HCT116 (cell line): ENCODE measurements around the gene SULT1C3. TPM values are rescaled to one million over a fixed set of nuclear protein-coding genes. Genes with fewer than 3 reads are reported as not detected.

Experiments used
- ATAC-seq: fragments of 200-7000 bp; cut with Tn5 transposase; 2 replicates; pipeline ENCODE4 v1.9.1; 2020; ENCODE audit warnings: mild to moderate bottlenecking, moderate library complexity
- BruUV-seq: library from RNA; stranded (reverse); fragments of 400-500 nt; replicated peaks from 2 replicates; lab custom pipeline; 2021; lab: Mats Ljungman, UMichigan
- CTCF ChIA-PET: fragments of 300-600 bp; sonication (Branson Sonifier 250); formaldehyde crosslinking; loops from one replicate; lab custom pipeline; 2021; ENCODE audit warnings: antibody characterized with exemption; lab: Charles Lee
- POLR2A ChIA-PET: fragments of 300-600, 350-600 bp; sonication (Branson Sonifier 250); formaldehyde crosslinking; loops from one replicate; lab custom pipeline; 2021; ENCODE audit warnings: antibody characterized with exemption; lab: Charles Lee
- RAD21 ChIA-PET, 2 experiments: fragments of 300-600 bp; sonication (Branson Sonifier 250); formaldehyde crosslinking; loops; one replicate each; lab custom pipeline; 2023; ENCODE audit warnings: low total read pairs in 2 of 2; ENCODE audit not compliant: uncharacterized antibody in 2 of 2, unreplicated experiment in 2 of 2, low non-redundant PET in 1 of 2; lab: Charles Lee
- DNase-seq: peaks from one replicate; pipeline ENCODE4 v3.0.0-alpha.2; 2010; ENCODE audit warnings: low read depth, low spot score
- H2AFZ ChIP-seq: fragments of 200-600 bp; shearing (Covaris generic), sonication (generic); 2 replicates; pipeline ENCODE4 v1.6.1; 2017; ENCODE audit warnings: low read depth, mixed run types, mixed read lengths, antibody characterized with exemption, low read length; ENCODE audit not compliant: poor library complexity, severe bottlenecking
- H3K27ac ChIP-seq: 2 replicates; pipeline ENCODE4 v1.5.1; 2012; ENCODE audit warnings: low read depth, low read length
- H3K27me3 ChIP-seq: fragments of 200-600 bp; sonication (generic); 2 replicates; pipeline ENCODE4 v1.6.1; 2016; ENCODE audit warnings: mixed run types, low read length, mixed read lengths; ENCODE audit not compliant: insufficient read depth
- H3K36me3 ChIP-seq, 2 experiments: fragments of 200-500 bp in 1 of 2; fragments of 200-600 bp in 1 of 2; sonication (Bioruptor generic) in 1 of 2; sonication (generic) in 1 of 2; 2 replicates each; pipeline versions ENCODE4 v1.5.1 to v1.6.1; 2014 to 2016; ENCODE audit warnings: low read length in 2 of 2, inconsistent platforms in 1 of 2, mixed read lengths in 1 of 2, mixed run types in 1 of 2; ENCODE audit not compliant: insufficient read depth in 2 of 2, control insufficient read depth in 1 of 2
- H3K4me1 ChIP-seq, 2 experiments: fragments of 200-600 bp in 1 of 2; sonication (generic) in 1 of 2; 2 replicates each; pipeline versions ENCODE4 v1.5.1 to v1.6.1; 2012 to 2017; ENCODE audit warnings: low read length in 2 of 2, inconsistent platforms in 1 of 2, mild to moderate bottlenecking in 1 of 2, mixed read lengths in 1 of 2, mixed run types in 1 of 2, moderate library complexity in 1 of 2; ENCODE audit not compliant: insufficient read depth in 2 of 2, control insufficient read depth in 1 of 2
- H3K4me2 ChIP-seq: fragments of 200-600 bp; sonication (generic); 2 replicates; pipeline ENCODE4 v1.6.1; 2017; ENCODE audit warnings: mixed run types, low read length, mixed read lengths
- H3K4me3 ChIP-seq, 2 experiments: fragments of 200-600 bp in 1 of 2; sonication (generic) in 1 of 2; replicated peaks in 1 of 2; 2 replicates each; pipeline ENCODE4 v1.5.1; 2011 to 2016; ENCODE audit warnings: low read length in 2 of 2, control low read depth in 1 of 2, low read depth in 1 of 2, mild to moderate bottlenecking in 1 of 2, mixed read lengths in 1 of 2, mixed run types in 1 of 2
- H3K79me2 ChIP-seq: fragments of 200-600 bp; sonication (generic); 2 replicates; pipeline ENCODE4 v1.6.1; 2017; ENCODE audit warnings: mild to moderate bottlenecking, mixed run types, low read length, moderate library complexity, mixed read lengths; ENCODE audit not compliant: insufficient read depth
- H3K9ac ChIP-seq: fragments of 200-600 bp; sonication (generic); 2 replicates; pipeline ENCODE4 v1.6.1; 2016; ENCODE audit warnings: low read length, mixed read lengths
- H3K9me2 ChIP-seq: fragments of 200-600 bp; sonication (generic), shearing (Covaris generic); 2 replicates; pipeline ENCODE4 v1.6.1; 2017; ENCODE audit warnings: mixed run types, mild to moderate bottlenecking, moderate library complexity; ENCODE audit not compliant: insufficient read depth
- H3K9me3 ChIP-seq, 2 experiments: fragments of 200-500 bp in 1 of 2; fragments of 200-600 bp in 1 of 2; sonication (Bioruptor generic) in 1 of 2; sonication (generic) in 1 of 2; 2 replicates each; pipeline ENCODE4 v1.6.1; 2014 to 2017; ENCODE audit warnings: low read length in 2 of 2, mixed read lengths in 2 of 2, inconsistent platforms in 1 of 2, low read depth in 1 of 2, mild to moderate bottlenecking in 1 of 2, mixed run types in 1 of 2, moderate library complexity in 1 of 2; ENCODE audit not compliant: control insufficient read depth in 1 of 2, insufficient read depth in 1 of 2
- H4K20me1 ChIP-seq: fragments of 200-600 bp; sonication (generic), shearing (Covaris generic); 2 replicates; pipeline ENCODE4 v1.6.1; 2017; ENCODE audit warnings: mixed run types, mild to moderate bottlenecking, moderate library complexity; ENCODE audit not compliant: insufficient read depth
- CBX3 ChIP-seq: IDR thresholded peaks from 2 replicates; pipeline ENCODE4 v1.6.1; 2012; ENCODE audit warnings: low read depth
- ELF1 ChIP-seq: IDR thresholded peaks from 2 replicates; pipeline ENCODE4 v1.6.1; 2012; ENCODE audit warnings: low read depth, borderline replicate concordance
- EZH2 ChIP-seq: fragments of 200-600 bp; sonication (generic); IDR thresholded peaks from 2 replicates; pipeline ENCODE4 v1.6.1; 2017; ENCODE audit warnings: antibody characterized with exemption, mixed run types
- EZH2phosphoT487 ChIP-seq: fragments of 200-600 bp; IDR thresholded peaks from 2 replicates; pipeline ENCODE4 v1.6.1; 2018; ENCODE audit warnings: antibody characterized with exemption, borderline replicate concordance
- POLR2AphosphoS5 ChIP-seq: IDR thresholded peaks from 2 replicates; pipeline ENCODE4 v1.6.1; 2011; ENCODE audit warnings: mild to moderate bottlenecking, low read depth, low read length, moderate library complexity
- RAD21 ChIP-seq: IDR thresholded peaks from 2 replicates; pipeline ENCODE4 v1.6.1; 2012; ENCODE audit warnings: low read depth, mild to moderate bottlenecking
- REST ChIP-seq: IDR thresholded peaks from 2 replicates; pipeline ENCODE4 v1.6.1; 2012; ENCODE audit warnings: low read depth
- SIN3A ChIP-seq: IDR thresholded peaks from 2 replicates; pipeline ENCODE4 v1.6.1; 2012; ENCODE audit warnings: low read depth
- SP1 ChIP-seq: IDR thresholded peaks from 2 replicates; pipeline ENCODE4 v1.6.1; 2012; ENCODE audit warnings: low read depth
- SRF ChIP-seq: IDR thresholded peaks from 2 replicates; pipeline ENCODE4 v1.6.1; 2012; ENCODE audit warnings: low read depth
- TCF7L2 ChIP-seq: IDR thresholded peaks from 2 replicates; pipeline ENCODE4 v1.7.0; 2011; ENCODE audit warnings: borderline replicate concordance, inconsistent platforms; ENCODE audit not compliant: insufficient read depth, insufficient read length; ENCODE audit errors: extremely low read depth
- intact Hi-C: fragments of 100-400 bp; cut with micrococcal nuclease; formaldehyde crosslinking; loops from 2 replicates; pipeline ENCODE4 v1.10.0; 2022
- total RNA-seq: library from RNA; stranded (reverse); gene quantifications from one replicate; pipeline ENCODE4 v1.2.1, GENCODE V29; 2021; ENCODE audit not compliant: unreplicated experiment
- TF ChIP-seq, protein P1 (sequence below): IDR thresholded peaks from 2 replicates; pipeline ENCODE4 v1.6.1; 2012
- TF ChIP-seq, protein P2 (sequence below): IDR thresholded peaks from 2 replicates; pipeline ENCODE4 v1.6.1; 2011; ENCODE audit warnings: mild to moderate bottlenecking, low read length, moderate library complexity; ENCODE audit not compliant: insufficient replicate concordance; ENCODE audit errors: extremely low read depth

The SULT1C3 gene
- total RNA-seq, 1 experiment from 2014 or later: not detected

- no peak for DNase-seq
- ChIA-PET CTCF (no interaction called here), POLR2A (no interaction called here), RAD21 (no interaction called here)
- BruUV-seq: no TSS peak
- no peaks in the 10 kb centered on the region for H3K36me3 ChIP-seq
- no peaks in the 10 kb centered on the region for H3K27me3 ChIP-seq
- no peaks in the 10 kb centered on the region; the same call in 1 of the 2 replicates for H4K20me1 ChIP-seq
- H3K4me2 ChIP-seq: no peak overlapping the region
- no peaks in the 10 kb centered on the region for H3K9me2 ChIP-seq
- no peak overlapping the region for H2AFZ ChIP-seq
- H3K27ac ChIP-seq: no peak overlapping the region
- no peaks in the 10 kb centered on the region for H3K79me2 ChIP-seq
- no peaks in the 10 kb centered on the region for H3K9me3 ChIP-seq
- no peak for ATAC-seq
- intact Hi-C loops: no loop called here
- no peaks in the 10 kb centered on the region for H3K4me1 ChIP-seq
- TF ChIP-seq POLR2AphosphoS5 (no peak), ELF1 (no peak), CBX3 (no peak)
- no peak overlapping the region for H3K9ac ChIP-seq
- no peak overlapping the region for H3K4me3 ChIP-seq
Measured at GRCh38 chr2:108279468-108279867, 39.7 kb downstream of the SULT1C3 start.

DNA sequence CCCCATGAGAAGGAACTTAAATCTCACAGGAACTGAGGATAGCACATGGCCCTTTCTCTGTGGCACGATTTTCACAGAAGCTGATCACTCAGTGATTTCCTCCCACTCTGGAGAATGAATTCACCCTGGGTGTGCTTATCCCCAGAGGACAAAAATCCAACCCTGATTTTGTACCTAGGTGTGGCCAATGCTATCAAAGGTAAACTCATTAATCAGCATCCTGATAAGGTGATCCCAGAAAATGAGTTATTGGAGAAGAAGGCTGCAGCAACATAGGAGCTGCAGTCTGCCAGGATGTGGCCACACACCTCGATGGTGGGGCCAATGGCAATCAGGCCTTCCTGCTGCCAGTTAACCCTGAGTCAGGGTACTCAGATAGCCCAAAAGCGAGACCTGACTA lies 40.7 kb downstream of the SULT1C3 start:
- BruUV-seq: no TSS peak
- H3K27me3 ChIP-seq: no peaks in the 10 kb centered on the region
- H2AFZ ChIP-seq: no peak overlapping the region
- H4K20me1 ChIP-seq: no peaks in the 10 kb centered on the region; the same call in 1 of the 2 replicates
- TF ChIP-seq TCF7L2 (no peak), SIN3A (no peak), POLR2AphosphoS5 (no peak), REST (no peak), RAD21 (no peak), SRF (no peak), EZH2phosphoT487 (no peak), EZH2 (no peak), SP1 (no peak)
- TF ChIP-seq, protein P1, sequence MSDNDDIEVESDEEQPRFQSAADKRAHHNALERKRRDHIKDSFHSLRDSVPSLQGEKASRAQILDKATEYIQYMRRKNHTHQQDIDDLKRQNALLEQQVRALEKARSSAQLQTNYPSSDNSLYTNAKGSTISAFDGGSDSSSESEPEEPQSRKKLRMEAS: no peak
- TF ChIP-seq, protein P2, sequence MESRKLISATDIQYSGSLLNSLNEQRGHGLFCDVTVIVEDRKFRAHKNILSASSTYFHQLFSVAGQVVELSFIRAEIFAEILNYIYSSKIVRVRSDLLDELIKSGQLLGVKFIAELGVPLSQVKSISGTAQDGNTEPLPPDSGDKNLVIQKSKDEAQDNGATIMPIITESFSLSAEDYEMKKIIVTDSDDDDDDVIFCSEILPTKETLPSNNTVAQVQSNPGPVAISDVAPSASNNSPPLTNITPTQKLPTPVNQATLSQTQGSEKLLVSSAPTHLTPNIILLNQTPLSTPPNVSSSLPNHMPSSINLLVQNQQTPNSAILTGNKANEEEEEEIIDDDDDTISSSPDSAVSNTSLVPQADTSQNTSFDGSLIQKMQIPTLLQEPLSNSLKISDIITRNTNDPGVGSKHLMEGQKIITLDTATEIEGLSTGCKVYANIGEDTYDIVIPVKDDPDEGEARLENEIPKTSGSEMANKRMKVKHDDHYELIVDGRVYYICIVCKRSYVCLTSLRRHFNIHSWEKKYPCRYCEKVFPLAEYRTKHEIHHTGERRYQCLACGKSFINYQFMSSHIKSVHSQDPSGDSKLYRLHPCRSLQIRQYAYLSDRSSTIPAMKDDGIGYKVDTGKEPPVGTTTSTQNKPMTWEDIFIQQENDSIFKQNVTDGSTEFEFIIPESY: no peak
- H3K9me2 ChIP-seq: no peaks in the 10 kb centered on the region
- ChIA-PET POLR2A (no interaction called here), CTCF (no interaction called here), RAD21 (no interaction called here)
- DNase-seq (no peak), ATAC-seq (no peak)
- no peak overlapping the region for H3K9ac ChIP-seq
- no peak overlapping the region for H3K4me3 ChIP-seq
- intact Hi-C loops: no loop called here
- no peaks in the 10 kb centered on the region for H3K79me2 ChIP-seq
- no peaks in the 10 kb centered on the region for H3K4me1 ChIP-seq
- no peaks in the 10 kb centered on the region for H3K36me3 ChIP-seq
- H3K9me3 ChIP-seq: no peaks in the 10 kb centered on the region
- H3K27ac ChIP-seq: no peak overlapping the region
- H3K4me2 ChIP-seq: no peak overlapping the region
